Measurements from ENCODE around the gene SPOPL.

Gene SPOPL

DNA sequence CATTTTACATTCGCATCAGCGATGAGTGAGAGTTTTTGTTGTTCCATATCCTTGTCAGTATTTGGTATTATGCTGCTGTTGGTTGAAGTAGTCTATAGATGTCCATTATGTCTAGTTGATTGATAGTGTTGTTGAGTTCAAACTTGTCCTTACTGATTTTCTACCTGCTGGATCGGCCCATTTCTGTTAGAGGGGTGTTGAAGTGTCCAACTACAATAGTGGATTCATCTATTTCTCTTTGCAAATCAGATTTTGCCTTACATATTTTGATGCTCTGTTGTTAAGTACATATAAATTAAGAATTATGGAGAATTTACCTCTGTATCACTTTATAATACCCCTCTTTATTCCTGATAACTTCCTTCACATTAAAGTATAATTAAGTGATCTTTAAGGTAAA, 8.7 kb downstream of the SPOPL start:
- Histone ChIP-seq H3K4me3 (replicated peaks; ENCODE audit: insufficient read depth, low read length) (no peak overlapping the region), H3K27me3 (ENCODE audit: insufficient read depth, poor library complexity, severe bottlenecking) (no peaks in the 10 kb centered on the region), H3K27ac (replicated peaks) (no peak overlapping the region)
- DNase-seq (ENCODE audit: low read depth in 1 of 2, low spot score in 1 of 2) = no peak
- no peak for TF ChIP-seq GABPA (IDR thresholded peaks at IDR 0.05; ENCODE audit: low read depth)
- no peak for TF ChIP-seq POLR2AphosphoS5 (IDR thresholded peaks at IDR 0.05; ENCODE audit: low read depth)
- TF ChIP-seq SPI1 (IDR thresholded peaks at IDR 0.05; ENCODE audit: borderline replicate concordance, low read depth) = no peak
- TF ChIP-seq, protein P1, sequence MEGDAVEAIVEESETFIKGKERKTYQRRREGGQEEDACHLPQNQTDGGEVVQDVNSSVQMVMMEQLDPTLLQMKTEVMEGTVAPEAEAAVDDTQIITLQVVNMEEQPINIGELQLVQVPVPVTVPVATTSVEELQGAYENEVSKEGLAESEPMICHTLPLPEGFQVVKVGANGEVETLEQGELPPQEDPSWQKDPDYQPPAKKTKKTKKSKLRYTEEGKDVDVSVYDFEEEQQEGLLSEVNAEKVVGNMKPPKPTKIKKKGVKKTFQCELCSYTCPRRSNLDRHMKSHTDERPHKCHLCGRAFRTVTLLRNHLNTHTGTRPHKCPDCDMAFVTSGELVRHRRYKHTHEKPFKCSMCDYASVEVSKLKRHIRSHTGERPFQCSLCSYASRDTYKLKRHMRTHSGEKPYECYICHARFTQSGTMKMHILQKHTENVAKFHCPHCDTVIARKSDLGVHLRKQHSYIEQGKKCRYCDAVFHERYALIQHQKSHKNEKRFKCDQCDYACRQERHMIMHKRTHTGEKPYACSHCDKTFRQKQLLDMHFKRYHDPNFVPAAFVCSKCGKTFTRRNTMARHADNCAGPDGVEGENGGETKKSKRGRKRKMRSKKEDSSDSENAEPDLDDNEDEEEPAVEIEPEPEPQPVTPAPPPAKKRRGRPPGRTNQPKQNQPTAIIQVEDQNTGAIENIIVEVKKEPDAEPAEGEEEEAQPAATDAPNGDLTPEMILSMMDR (IDR thresholded peaks at IDR 0.05; ENCODE audit: insufficient read depth, low read length) = no peak
- TF ChIP-seq, protein P2, sequence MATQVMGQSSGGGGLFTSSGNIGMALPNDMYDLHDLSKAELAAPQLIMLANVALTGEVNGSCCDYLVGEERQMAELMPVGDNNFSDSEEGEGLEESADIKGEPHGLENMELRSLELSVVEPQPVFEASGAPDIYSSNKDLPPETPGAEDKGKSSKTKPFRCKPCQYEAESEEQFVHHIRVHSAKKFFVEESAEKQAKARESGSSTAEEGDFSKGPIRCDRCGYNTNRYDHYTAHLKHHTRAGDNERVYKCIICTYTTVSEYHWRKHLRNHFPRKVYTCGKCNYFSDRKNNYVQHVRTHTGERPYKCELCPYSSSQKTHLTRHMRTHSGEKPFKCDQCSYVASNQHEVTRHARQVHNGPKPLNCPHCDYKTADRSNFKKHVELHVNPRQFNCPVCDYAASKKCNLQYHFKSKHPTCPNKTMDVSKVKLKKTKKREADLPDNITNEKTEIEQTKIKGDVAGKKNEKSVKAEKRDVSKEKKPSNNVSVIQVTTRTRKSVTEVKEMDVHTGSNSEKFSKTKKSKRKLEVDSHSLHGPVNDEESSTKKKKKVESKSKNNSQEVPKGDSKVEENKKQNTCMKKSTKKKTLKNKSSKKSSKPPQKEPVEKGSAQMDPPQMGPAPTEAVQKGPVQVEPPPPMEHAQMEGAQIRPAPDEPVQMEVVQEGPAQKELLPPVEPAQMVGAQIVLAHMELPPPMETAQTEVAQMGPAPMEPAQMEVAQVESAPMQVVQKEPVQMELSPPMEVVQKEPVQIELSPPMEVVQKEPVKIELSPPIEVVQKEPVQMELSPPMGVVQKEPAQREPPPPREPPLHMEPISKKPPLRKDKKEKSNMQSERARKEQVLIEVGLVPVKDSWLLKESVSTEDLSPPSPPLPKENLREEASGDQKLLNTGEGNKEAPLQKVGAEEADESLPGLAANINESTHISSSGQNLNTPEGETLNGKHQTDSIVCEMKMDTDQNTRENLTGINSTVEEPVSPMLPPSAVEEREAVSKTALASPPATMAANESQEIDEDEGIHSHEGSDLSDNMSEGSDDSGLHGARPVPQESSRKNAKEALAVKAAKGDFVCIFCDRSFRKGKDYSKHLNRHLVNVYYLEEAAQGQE (IDR thresholded peaks at IDR 0.05; ENCODE audit: insufficient replicate concordance, low read depth) = no peak

- TF ChIP-seq, protein P2 (IDR thresholded peaks at IDR 0.05; ENCODE audit: insufficient replicate concordance, low read depth) = no peak
- no peak for TF ChIP-seq POLR2AphosphoS5 (IDR thresholded peaks at IDR 0.05; ENCODE audit: low read depth)
- H3K27ac ChIP-seq (replicated peaks) = no peak overlapping the region
Observed at GRCh38 chr2:138512672-138513071, 11.1 kb downstream of the SPOPL start.

DNA sequence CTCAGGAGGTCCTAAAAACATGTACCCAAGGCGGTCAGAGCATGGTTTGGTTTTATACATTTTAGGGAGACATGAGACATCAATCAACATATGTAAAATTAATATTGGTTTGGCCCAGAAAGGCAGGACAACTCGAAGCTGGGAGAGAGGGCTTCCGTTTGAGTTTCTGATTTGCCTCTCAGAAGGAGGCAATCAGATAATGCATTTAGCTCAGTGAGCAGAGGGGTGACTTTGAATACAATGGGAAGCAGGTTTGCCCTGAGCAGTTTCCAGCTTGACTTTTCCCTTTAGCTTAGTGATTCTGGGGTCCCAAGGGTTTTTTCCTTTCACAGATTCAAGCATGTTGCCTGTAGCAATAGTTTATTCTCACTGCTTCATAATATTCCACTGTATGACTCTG, 12.6 kb downstream of the SPOPL start:
- peak overlapping the region; percentile 2; the same call in 1 of the 2 replicates for H3K27ac ChIP-seq (replicated peaks)
- no peak overlapping the region for H3K4me3 ChIP-seq (replicated peaks; ENCODE audit: insufficient read depth, low read length)
- TF ChIP-seq, protein P2 (IDR thresholded peaks at IDR 0.05; ENCODE audit: insufficient replicate concordance, low read depth) = no peak
- TF ChIP-seq POLR2AphosphoS5 (IDR thresholded peaks at IDR 0.05; ENCODE audit: low read depth) (no peak), GABPA (IDR thresholded peaks at IDR 0.05; ENCODE audit: low read depth) (no peak), SPI1 (IDR thresholded peaks at IDR 0.05; ENCODE audit: borderline replicate concordance, low read depth) (no peak)
- TF ChIP-seq, protein P1 (IDR thresholded peaks at IDR 0.05; ENCODE audit: insufficient read depth, low read length) = no peak
- no peak for DNase-seq (ENCODE audit: low read depth in 1 of 2, low spot score in 1 of 2)
- H3K27me3 ChIP-seq (ENCODE audit: insufficient read depth, poor library complexity, severe bottlenecking) = no peaks in the 10 kb centered on the region

More at GRCh38 chr2:138512672-138513071, 11.1 kb downstream of the SPOPL start:
- Histone ChIP-seq H3K27me3 (ENCODE audit: insufficient read depth, poor library complexity, severe bottlenecking) (no peaks in the 10 kb centered on the region), H3K4me3 (replicated peaks; ENCODE audit: insufficient read depth, low read length) (no peak overlapping the region)
- DNase-seq (ENCODE audit: low read depth in 1 of 2, low spot score in 1 of 2) = no peak
